ENCODE measurements around the gene RTN3.
"Not testable (repeated sequence)": the region's sequence is repeated elsewhere in the genome, so short reads cannot be mapped to it uniquely, and the experiment has no call there.

Gene RTN3

GRCh38 chr11:63670433-63671321, 10.6 kb upstream of the RTN3 start:
- TF ChIP-seq ZNF274 (IDR thresholded peaks at IDR 0.05; ENCODE audit: low read depth, low read length): no peak
- H3K4me3 ChIP-seq (ENCODE audit: low read length): peak overlapping the region; percentile 82

GRCh38 chr11:63671322-63672155, 9.8 kb upstream of the RTN3 start, which contains the start of gene ATL3:
Gene ATL3 (minus strand): TSS chr11:63671376. CDS start chr11:63671335, 41 bp downstream.
- peak within 1 kb of the TSS; percentile 82 for H3K4me3 ChIP-seq (ENCODE audit: low read length)
- no peak for TF ChIP-seq ZNF274 (IDR thresholded peaks at IDR 0.05; ENCODE audit: low read depth, low read length)

- H3K4me3 ChIP-seq (ENCODE audit: low read length): no peak overlapping the region
- no peak for TF ChIP-seq ZNF274 (IDR thresholded peaks at IDR 0.05; ENCODE audit: low read depth, low read length)
These were observed 9.2 kb upstream of the RTN3 start for GRCh38 chr11:63672156-63672463.

- no peak for TF ChIP-seq ZNF274 (IDR thresholded peaks at IDR 0.05; ENCODE audit: low read depth, low read length)
- no peak overlapping the region for H3K4me3 ChIP-seq (ENCODE audit: low read length)
These were observed 8.3 kb upstream of the RTN3 start for GRCh38 chr11:63672936-63673539.

- TF ChIP-seq ZNF274 (IDR thresholded peaks at IDR 0.05; ENCODE audit: low read depth, low read length): no peak
- no peak overlapping the region for H3K4me3 ChIP-seq (ENCODE audit: low read length)
These were observed 7.7 kb upstream of the RTN3 start for GRCh38 chr11:63673579-63673978.

GRCh38 chr11:63680834-63681320, 423 bp upstream of the RTN3 start:
- H3K4me3 ChIP-seq (ENCODE audit: low read length): peak overlapping the region; percentile 55; the same call in 1 of the 2 replicates
- TF ChIP-seq ZNF274 (IDR thresholded peaks at IDR 0.05; ENCODE audit: low read depth, low read length): no peak

- H3K4me3 ChIP-seq (ENCODE audit: low read length): peak overlapping the region; percentile 82
- no peak for TF ChIP-seq ZNF274 (IDR thresholded peaks at IDR 0.05; ENCODE audit: low read depth, low read length)
These were observed 1.0 kb downstream of the RTN3 start for GRCh38 chr11:63682066-63683021.

GRCh38 chr11:63683133-63683991, 2.1 kb downstream of the RTN3 start:
- H3K4me3 ChIP-seq (ENCODE audit: low read length): peak overlapping the region; percentile 82
- TF ChIP-seq ZNF274 (IDR thresholded peaks at IDR 0.05; ENCODE audit: low read depth, low read length): no peak

- not testable (repeated sequence) for H3K4me3 ChIP-seq (ENCODE audit: low read length)
These were observed 3.9 kb downstream of the RTN3 start for GRCh38 chr11:63685158-63685721.

- TF ChIP-seq ZNF274 (IDR thresholded peaks at IDR 0.05; ENCODE audit: low read depth, low read length): no peak
- H3K4me3 ChIP-seq (ENCODE audit: low read length): no peak overlapping the region
These were observed 5.6 kb downstream of the RTN3 start for GRCh38 chr11:63686926-63687325.

GRCh38 chr11:63687845-63688244, 6.5 kb downstream of the RTN3 start:
- no peak for TF ChIP-seq ZNF274 (IDR thresholded peaks at IDR 0.05; ENCODE audit: low read depth, low read length)

GRCh38 chr11:63694596-63694995, 13.3 kb downstream of the RTN3 start:
- no peak overlapping the region for H3K4me3 ChIP-seq (ENCODE audit: low read length)
- no peak for TF ChIP-seq ZNF274 (IDR thresholded peaks at IDR 0.05; ENCODE audit: low read depth, low read length)

More at GRCh38 chr11:63687845-63688244, 6.5 kb downstream of the RTN3 start:
- no peak overlapping the region for H3K4me3 ChIP-seq (ENCODE audit: low read length)
